HG03196 (cell line): ENCODE data around the gene GPR3.
A peak's percentile ranks its signal among the peaks of the same experiment; 100 is the strongest.

Source experiments
- ATAC-seq: cut with Tn5 transposase; IDR thresholded peaks from one replicate; pipeline ENCODE4 v1.9.1; 2021; ENCODE audit not compliant: unreplicated experiment

Gene GPR3

GRCh38 chr1:27392096-27392777 is at the start of gene GPR3:
Gene GPR3, plus strand, starts transcription at chr1:27392622. Its CDS starts 1,177 bp downstream, at chr1:27393799.
- peak; percentile 65 for ATAC-seq

GRCh38 chr1:27342778-27343638 is 49.4 kb upstream of the GPR3 start:
- peak; percentile 34 for ATAC-seq

GRCh38 chr1:27343639-27344025 is 48.8 kb upstream of the GPR3 start:
- ATAC-seq: no peak

GRCh38 chr1:27345272-27345671 is 47.1 kb upstream of the GPR3 start:
- no peak for ATAC-seq

GRCh38 chr1:27346357-27346756 is 46.1 kb upstream of the GPR3 start:
- no peak for ATAC-seq

- no peak for ATAC-seq
Measured at GRCh38 chr1:27346991-27347624, 45.3 kb upstream of the GPR3 start.

GRCh38 chr1:27348861-27349783 is 43.3 kb upstream of the GPR3 start:
- no peak for ATAC-seq

- ATAC-seq: no peak
Measured at GRCh38 chr1:27349784-27350662, 42.4 kb upstream of the GPR3 start.

GRCh38 chr1:27350663-27351540 is 41.5 kb upstream of the GPR3 start:
- no peak for ATAC-seq

GRCh38 chr1:27351541-27352107 is 40.8 kb upstream of the GPR3 start:
- no peak for ATAC-seq

GRCh38 chr1:27353166-27353565 is 39.3 kb upstream of the GPR3 start:
- ATAC-seq: no peak

GRCh38 chr1:27353629-27354028 is 38.8 kb upstream of the GPR3 start:
- ATAC-seq: no peak

- ATAC-seq: no peak
Measured at GRCh38 chr1:27355683-27356082, 36.7 kb upstream of the GPR3 start.

GRCh38 chr1:27356277-27356618 is 36.2 kb upstream of the GPR3 start:
- no peak for ATAC-seq

GRCh38 chr1:27356619-27357280 is 35.7 kb upstream of the GPR3 start:
- no peak for ATAC-seq

- ATAC-seq: no peak
Measured at GRCh38 chr1:27357281-27358037, 35.0 kb upstream of the GPR3 start.
